NCI-H1694 treated with DMSO at 0.1 percent for 48 hours (cell line): ENCODE data around the gene ZBED4.

ENCODE experiments used
- DNase-seq: peaks from one replicate; lab custom pipeline; 2025; lab: John Stamatoyannopoulos, UW

Gene ZBED4

DNA sequence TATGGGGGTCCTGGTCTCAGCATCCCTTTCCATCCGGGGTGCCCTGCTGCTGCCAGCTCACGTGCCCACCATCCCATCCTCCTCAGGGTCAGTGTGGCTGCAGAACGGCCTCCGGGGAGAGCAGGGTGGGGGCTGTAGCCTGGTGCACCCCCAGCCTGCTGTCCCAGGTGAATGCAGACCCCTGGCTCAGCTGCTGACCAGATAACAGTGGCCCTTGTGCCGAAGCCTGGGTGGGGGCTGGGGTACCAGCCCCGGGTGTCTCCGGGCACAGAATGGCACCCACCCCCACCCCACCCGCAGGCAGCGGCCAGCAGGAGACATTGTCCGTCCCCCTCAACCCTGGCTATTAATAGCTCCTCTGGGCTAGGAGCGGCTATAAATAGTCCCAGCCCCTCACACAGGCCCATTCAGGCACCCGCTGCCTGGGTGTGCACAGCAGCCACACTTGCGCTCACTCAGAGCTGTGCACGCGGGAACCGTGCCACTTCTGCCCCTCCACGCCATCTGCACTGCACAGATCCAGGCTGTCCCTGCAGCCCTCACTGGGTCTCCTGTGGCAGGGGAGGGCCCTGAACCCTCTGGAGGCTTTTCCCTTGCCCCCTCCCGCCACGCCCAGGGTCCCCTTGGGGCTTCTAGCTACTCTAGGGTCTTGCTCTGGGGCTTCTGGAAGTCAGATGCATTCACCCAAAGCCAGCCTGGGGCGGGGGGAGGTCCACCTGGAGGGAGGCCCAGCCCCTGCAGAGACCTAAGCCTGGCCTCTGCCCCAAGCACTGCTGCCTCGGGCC, 83.5 kb downstream of the ZBED4 start:
- peak; percentile 47 for DNase-seq

GRCh38 chr22:49937758-49938564, 84.3 kb downstream of the ZBED4 start:
- no peak for DNase-seq

GRCh38 chr22:49938565-49939136, 85.0 kb downstream of the ZBED4 start:
- no peak for DNase-seq
